GM12865 (cell line): ENCODE measurements around the gene RBM22.

Experiments
- DNase-seq: peaks from one replicate; pipeline ENCODE4 v3.0.0; 2010; ENCODE audit warnings: low read depth
- H3K4me3 ChIP-seq: 2 replicates; pipeline ENCODE4 v1.5.1; 2011; ENCODE audit warnings: mild to moderate bottlenecking, low read depth, low read length, control low read depth
- TF ChIP-seq, protein P1 (sequence below): IDR thresholded peaks from 2 replicates; pipeline ENCODE4 v1.5.1; 2011; ENCODE audit warnings: low read length, control low read depth, low read depth, inconsistent platforms; ENCODE audit not compliant: insufficient read depth; ENCODE audit errors: missing control alignments

RBM22 gene

DNA sequence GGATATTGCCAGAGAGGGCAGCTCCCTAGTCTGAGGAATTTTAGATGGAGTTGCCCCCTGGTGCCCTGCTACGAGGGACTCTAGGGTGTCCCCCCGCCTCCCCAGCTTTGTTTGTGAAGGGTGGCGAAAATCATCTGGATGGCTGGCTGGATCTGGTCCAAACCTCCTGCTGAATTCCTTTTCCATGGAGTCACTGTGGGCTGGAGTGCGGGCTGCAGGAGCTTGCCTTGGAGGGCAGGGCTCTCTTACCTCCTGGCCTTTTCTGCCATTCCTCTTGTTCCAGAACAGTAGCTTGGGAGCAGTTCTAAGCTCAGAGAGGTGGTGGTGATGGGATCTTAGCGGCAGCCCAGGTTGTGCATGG lies 58.3 kb downstream of the RBM22 start:
- H3K4me3 ChIP-seq = no peak overlapping the region
- TF ChIP-seq, protein P1, sequence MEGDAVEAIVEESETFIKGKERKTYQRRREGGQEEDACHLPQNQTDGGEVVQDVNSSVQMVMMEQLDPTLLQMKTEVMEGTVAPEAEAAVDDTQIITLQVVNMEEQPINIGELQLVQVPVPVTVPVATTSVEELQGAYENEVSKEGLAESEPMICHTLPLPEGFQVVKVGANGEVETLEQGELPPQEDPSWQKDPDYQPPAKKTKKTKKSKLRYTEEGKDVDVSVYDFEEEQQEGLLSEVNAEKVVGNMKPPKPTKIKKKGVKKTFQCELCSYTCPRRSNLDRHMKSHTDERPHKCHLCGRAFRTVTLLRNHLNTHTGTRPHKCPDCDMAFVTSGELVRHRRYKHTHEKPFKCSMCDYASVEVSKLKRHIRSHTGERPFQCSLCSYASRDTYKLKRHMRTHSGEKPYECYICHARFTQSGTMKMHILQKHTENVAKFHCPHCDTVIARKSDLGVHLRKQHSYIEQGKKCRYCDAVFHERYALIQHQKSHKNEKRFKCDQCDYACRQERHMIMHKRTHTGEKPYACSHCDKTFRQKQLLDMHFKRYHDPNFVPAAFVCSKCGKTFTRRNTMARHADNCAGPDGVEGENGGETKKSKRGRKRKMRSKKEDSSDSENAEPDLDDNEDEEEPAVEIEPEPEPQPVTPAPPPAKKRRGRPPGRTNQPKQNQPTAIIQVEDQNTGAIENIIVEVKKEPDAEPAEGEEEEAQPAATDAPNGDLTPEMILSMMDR = no peak
- no peak for DNase-seq

DNA sequence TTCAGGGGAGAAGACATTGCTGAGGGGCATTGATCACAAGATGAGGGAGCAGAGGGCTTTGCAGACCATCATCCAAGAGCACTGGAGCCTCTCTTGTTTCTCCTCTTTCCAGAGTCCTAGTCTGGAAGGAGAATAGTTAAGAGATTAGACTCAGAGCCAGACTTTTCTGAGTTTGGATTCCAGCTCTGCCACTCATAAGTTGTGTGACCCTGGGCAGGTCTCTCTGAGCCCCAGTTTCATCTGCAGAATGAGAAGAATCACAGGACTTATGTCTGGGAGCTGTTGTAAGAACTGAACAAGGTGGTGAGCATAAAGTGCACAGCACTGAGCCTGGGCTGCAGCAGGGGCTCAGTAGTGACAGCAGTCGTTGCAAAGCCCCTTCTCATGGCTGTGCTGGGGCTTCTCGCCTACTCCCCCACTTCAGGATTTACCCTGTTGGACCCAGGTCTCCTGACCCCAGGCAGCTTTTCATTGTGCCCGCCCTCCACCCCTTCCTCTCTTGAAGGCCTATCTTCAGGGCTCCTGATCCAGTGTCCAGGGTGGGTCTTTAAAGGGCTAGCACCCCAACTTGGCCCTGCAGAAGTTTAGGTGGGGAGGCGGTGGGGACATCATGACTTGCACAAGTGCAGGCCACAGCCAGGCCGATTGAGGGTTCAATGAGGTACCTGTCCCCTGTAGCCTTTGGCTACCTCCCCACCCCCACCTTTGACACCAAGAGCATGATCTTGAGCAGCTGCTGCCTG lies 58.9 kb downstream of the RBM22 start:
- TF ChIP-seq, protein P1 = no peak
- no peak overlapping the region for H3K4me3 ChIP-seq
- no peak for DNase-seq

DNA sequence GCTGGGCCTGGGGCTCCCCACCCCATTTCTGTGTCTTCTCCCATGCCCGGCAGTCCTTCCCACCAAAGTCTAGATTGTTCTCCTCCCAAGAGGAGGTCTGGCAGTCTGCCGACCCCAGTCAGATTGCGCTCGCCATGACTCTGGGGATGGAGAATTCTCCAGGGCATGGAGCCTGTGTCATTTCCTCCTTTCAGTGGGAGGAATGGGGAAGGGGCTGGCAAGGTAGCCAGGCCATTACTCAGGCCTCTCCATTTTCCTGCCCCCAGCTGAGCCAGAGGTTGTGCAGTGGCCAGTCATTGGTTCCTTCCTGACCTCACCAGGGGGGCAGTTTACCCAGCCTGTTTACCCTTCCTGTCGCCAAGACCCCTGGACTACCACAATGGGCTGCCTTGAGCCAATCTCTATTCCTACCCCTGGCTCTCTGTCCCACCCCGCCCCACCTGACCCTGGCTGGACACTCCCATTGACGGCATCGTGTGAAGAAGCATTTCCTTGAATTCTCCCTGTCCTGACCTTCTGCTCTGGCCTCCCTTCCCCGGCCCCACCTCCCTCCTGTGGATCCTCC lies 59.8 kb downstream of the RBM22 start:
- no peak overlapping the region for H3K4me3 ChIP-seq
- DNase-seq = no peak
- TF ChIP-seq, protein P1 = no peak
